ENCODE measurements around the gene TCEA3.

DNA sequence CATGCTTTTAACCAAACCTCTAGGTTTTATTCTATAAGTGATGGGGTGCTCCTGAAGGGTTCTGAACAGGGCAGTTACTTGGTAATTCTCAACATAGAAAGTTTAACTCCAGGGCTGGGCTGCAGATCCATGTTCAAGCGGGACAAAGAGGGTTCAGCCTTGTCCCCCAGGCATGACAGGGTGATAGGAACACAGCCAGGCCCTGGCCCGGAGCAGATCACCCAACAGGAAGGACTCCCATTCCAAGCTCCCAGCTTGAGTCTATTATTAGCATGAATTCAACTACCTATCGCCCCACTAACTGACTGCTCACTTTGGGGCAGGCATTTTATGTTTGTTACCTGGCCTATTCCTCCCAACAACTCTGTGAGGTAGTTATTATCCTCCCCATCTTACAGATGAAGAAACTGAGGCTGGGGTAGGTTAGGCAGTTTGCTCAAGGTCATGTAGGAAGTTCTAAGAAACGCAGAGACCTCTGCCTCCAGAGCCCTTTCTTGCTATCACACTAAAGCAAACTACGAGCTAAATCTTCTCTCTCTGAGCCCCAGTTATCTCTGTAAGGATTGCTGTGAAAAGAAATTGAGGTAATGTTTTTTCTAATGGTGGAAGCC lies 44.9 kb upstream of the TCEA3 start:
- TF ChIP-seq, protein P1, sequence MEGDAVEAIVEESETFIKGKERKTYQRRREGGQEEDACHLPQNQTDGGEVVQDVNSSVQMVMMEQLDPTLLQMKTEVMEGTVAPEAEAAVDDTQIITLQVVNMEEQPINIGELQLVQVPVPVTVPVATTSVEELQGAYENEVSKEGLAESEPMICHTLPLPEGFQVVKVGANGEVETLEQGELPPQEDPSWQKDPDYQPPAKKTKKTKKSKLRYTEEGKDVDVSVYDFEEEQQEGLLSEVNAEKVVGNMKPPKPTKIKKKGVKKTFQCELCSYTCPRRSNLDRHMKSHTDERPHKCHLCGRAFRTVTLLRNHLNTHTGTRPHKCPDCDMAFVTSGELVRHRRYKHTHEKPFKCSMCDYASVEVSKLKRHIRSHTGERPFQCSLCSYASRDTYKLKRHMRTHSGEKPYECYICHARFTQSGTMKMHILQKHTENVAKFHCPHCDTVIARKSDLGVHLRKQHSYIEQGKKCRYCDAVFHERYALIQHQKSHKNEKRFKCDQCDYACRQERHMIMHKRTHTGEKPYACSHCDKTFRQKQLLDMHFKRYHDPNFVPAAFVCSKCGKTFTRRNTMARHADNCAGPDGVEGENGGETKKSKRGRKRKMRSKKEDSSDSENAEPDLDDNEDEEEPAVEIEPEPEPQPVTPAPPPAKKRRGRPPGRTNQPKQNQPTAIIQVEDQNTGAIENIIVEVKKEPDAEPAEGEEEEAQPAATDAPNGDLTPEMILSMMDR (IDR thresholded peaks at IDR 0.05), result no peak
- no peak for TF ChIP-seq EP300 (IDR thresholded peaks at IDR 0.05)
- no peak for TF ChIP-seq POLR2AphosphoS5 (IDR thresholded peaks at IDR 0.05)

Data from sigmoid colon (tissue), 4 donors.